KG1 (cell line): Measurements from ENCODE around the gene UNC5A.

Source experiments
- DNase-seq: peaks from one replicate; lab custom pipeline; 2025; lab: John Stamatoyannopoulos, UW

Gene UNC5A

DNA sequence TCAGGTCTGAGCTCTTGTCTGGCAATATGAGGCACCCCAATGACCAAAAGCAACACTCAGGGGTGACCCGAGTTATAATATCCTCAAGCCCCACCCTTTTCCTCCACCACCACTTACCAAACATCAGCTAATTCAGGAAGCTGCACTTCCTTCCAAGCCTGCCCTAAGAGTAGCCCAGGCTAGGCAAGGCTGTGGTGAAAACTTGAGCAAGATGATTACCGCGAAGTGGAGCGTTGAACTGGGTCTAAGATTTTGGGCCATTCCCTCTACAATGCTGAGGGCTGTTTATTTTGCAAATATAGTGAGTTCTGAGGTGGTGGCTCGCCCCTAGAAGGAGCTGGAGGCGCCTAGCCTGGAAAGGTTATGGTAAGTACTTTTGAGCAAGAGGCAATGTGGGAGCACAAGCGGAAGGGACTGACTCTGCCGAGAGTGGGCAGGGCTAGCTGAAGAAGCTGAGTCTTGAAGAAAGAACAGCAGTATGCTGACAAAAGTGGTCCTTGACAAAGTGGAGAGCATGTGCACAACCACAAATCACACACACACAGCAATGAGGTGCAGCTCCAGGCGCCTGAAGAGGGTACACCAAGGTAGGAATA, 89.0 kb downstream of the UNC5A start, which contains the start of gene HK3:
HK3 (minus strand) TSS at position 51 of the 596 bp plus-strand sequence. CDS start 3,187 bp downstream, outside the sequence.
- peak; percentile 28 for DNase-seq

GRCh38 chr5:176899946-176900779, 89.8 kb downstream of the UNC5A start:
- no peak for DNase-seq

- DNase-seq, result no peak
Observed at GRCh38 chr5:176900780-176901204, 90.4 kb downstream of the UNC5A start.

- no peak for DNase-seq
Observed at GRCh38 chr5:176901260-176902101, 91.1 kb downstream of the UNC5A start.

- DNase-seq, result no peak
Observed at GRCh38 chr5:176902102-176902814, 91.9 kb downstream of the UNC5A start.

DNA sequence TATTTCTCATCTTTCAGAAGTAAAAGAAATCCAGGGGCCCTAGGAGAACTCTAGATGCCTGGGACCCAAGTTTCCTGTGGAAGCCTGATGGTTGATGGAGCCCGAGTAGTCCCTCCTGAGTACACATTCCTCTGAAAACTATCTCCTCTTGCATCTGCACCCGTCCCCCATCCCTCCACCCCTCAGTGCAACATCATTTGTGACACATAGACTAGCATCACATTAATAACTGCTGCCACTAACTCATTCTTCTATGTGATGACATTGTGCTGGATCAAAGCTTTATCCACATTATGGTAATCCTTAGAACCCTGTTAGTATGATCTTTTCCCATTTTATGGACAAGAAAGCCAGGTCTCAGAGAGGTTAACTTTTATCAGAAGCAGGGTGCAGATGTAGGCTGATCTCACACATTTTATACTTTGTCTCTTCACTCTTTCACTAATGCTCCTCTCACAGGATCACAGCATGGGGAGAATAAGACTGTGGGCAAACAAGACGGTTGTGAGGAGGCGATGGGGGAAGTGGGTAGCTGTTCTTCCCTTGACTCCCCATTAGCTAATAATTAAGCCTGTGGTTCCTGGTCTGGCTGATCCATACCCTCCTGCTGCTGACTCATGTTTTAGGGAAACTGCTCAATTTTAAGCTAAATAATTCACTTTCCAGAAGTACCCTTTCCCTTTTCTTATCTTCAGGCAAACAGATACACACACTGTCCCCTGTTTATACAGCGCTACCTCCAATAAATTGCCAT, 92.7 kb downstream of the UNC5A start:
- DNase-seq, result no peak

DNA sequence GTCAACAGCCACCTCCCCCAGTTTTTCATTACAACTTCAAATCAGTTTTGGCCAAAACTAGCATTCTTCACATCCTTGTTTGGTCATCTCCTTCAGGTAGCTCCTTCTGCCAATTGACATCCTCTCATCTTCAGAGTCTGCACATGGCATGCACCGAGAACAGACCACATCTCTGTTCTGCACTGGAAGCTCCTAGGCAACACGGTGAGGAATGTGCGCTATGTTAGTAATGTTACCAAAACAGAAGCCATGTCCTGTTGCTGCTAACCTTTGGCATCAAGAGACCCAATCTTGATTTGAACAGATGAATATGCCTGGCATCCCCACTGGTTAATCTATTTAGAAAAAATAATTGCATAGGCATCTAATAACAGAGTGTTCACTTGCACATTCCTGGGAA, 93.9 kb downstream of the UNC5A start:
- no peak for DNase-seq

GRCh38 chr5:176906126-176906525, 95.8 kb downstream of the UNC5A start:
- no peak for DNase-seq

DNA sequence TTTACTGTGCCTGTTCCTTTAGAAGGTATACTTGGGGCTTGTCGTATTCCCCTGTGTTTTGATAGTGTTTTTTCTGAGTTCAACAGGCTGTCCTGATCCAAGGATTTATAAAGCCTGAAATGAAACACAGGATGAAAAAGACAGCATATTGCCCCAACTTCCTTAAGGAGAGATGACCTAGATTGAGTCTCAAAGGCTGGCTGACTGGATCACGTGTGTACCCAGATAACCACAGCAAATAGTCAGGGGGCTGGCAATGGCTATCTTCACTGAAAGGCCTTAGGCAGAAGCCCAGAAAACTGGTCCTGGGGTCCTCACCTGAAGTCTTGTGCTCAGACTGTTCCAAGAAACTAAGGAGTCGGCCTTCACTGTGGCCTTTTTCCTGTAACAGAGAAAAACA, 96.4 kb downstream of the UNC5A start:
- DNase-seq, result no peak

DNA sequence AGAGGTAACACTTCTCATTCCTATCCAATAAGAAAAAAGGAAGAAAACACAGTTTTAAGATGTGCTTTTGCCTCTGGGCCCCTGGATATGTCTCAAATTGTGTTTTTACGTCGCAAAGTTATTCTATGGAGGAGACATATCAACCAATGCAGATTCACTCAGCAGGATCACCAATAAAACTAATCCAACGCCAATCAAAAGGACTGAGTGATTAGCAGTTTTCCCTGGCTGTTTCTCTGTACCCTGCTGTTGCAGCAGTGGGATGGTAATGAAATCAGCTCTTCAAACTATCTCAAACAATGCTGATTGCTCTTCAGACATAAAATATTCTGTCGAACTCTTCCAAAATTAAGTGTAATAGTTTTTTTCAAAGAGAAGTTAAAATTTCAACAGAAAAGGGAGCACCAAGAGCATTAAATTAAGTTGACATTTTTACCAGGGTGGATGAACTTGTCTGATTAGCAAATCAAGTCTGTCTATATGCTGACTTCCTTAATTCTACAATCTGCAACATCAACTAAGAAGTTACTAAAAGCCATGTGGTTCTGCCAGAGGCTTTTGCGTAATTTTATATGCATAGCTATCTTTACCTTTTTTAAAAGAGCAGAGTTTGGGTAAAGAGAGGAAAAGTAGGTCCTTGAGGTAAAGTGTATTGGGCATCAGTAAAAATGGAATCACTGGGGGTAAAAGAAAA, 98.5 kb downstream of the UNC5A start:
- no peak for DNase-seq

- no peak for DNase-seq
Observed at GRCh38 chr5:176912115-176912514, 101.8 kb downstream of the UNC5A start.

- no peak for DNase-seq
Observed at GRCh38 chr5:176915906-176916305, 105.5 kb downstream of the UNC5A start.

DNA sequence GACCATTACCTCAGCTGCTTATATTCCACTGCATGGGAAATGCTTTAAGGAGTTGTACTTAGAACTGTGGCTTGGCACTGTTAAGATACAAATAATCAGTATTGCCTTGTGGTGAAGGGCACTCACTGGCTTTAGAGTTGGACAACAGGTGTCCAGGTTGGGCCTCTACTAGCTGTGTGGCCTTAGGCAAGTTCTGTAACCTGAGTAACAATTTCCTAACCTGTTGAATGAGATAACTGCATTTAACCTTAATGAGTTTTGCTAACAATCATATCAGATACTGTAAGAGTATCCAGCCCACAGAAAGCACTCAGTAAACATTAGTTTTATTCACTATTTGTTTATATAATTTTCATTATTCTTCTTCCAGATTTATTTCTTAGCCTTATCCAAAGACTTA, 106.0 kb downstream of the UNC5A start:
- DNase-seq, result no peak

DNA sequence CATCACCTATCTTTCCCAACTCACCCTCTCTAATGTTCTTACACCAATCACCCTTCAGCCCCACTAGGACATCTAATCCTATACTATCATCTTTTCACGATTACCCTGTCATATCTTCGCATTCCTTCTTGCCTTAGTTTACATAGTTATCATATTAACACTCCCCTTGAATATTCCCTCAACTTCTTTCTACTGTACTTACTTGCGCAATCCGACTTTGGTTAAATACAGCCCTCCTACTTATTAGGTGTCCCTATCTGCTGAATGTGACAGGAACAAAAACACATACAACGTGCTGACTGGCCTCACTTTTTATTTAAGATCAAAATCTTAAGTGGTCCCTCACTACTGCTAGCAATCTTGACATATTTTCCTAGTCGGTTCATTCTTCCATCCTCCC, 108.3 kb downstream of the UNC5A start:
- DNase-seq, result no peak

DNA sequence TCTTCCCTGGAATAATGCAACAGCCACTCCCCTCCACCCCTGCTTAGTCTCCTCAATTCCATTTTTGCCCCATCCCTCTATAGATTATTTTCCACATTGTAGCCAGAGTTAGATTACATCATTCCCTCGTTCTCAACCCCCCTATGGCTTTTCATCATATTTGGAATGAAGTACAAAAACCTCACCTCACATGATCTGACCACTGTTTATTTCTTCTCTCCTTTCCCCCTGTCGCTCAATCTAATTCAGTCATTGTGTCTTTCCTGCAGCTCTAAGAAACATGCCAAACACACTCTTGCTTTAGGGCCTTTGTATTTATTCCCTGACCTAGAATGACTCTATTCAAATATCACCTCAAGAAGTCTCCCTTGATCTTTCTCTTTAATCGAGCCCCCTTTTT, 111.4 kb downstream of the UNC5A start:
- no peak for DNase-seq

- DNase-seq, result no peak
Observed at GRCh38 chr5:176922817-176923216, 112.5 kb downstream of the UNC5A start.

DNA sequence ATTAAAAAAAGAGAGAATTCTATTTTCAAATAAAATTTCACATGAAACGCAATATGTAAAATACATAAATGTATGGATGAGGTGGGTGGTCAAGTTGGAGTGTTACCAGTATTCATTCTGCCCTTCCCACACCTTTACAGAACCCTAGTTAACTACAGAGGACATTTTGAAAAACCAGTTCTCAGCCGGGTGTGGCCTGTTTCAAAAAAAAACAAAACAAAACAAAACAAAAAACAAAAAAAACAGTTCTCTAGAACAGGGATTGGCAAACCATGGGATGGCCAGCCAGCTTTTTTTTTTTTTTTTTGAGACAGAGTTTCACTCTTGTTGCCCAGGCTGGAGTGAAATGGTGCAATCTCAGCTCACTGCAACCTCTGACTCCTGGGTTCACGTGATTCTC, 117.2 kb downstream of the UNC5A start:
- DNase-seq, result no peak

GRCh38 chr5:176929654-176930053, 119.3 kb downstream of the UNC5A start:
- no peak for DNase-seq
